Retinal pigment epithelial cell (primary cell): ENCODE results near the gene PSAP.

Experiments used
- DNase-seq: peaks from one replicate; pipeline ENCODE4 v3.0.0-alpha.2; 2010; ENCODE audit warnings: low read depth
- H3K4me3 ChIP-seq: 2 replicates; pipeline ENCODE4 v1.5.1; 2011; ENCODE audit warnings: mild to moderate bottlenecking, low read length, control low read depth, moderate library complexity
- TF ChIP-seq, protein P1 (sequence below): conservative IDR thresholded peaks from 2 replicates; pipeline ENCODE4 v1.5.1; 2011; ENCODE audit warnings: low read depth, low read length, control low read depth, inconsistent platforms

The PSAP gene

GRCh38 chr10:71846816-71847215 is 4.2 kb downstream of the PSAP start:
- DNase-seq = no peak
- TF ChIP-seq, protein P1, sequence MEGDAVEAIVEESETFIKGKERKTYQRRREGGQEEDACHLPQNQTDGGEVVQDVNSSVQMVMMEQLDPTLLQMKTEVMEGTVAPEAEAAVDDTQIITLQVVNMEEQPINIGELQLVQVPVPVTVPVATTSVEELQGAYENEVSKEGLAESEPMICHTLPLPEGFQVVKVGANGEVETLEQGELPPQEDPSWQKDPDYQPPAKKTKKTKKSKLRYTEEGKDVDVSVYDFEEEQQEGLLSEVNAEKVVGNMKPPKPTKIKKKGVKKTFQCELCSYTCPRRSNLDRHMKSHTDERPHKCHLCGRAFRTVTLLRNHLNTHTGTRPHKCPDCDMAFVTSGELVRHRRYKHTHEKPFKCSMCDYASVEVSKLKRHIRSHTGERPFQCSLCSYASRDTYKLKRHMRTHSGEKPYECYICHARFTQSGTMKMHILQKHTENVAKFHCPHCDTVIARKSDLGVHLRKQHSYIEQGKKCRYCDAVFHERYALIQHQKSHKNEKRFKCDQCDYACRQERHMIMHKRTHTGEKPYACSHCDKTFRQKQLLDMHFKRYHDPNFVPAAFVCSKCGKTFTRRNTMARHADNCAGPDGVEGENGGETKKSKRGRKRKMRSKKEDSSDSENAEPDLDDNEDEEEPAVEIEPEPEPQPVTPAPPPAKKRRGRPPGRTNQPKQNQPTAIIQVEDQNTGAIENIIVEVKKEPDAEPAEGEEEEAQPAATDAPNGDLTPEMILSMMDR = no peak
- peak overlapping the region; percentile 2 for H3K4me3 ChIP-seq

- DNase-seq = no peak
- no peak overlapping the region for H3K4me3 ChIP-seq
- TF ChIP-seq, protein P1 = no peak
These were observed 5.3 kb downstream of the PSAP start for GRCh38 chr10:71845410-71846405.

- H3K4me3 ChIP-seq = no peak overlapping the region
- no peak for DNase-seq
- TF ChIP-seq, protein P1 = no peak
These were observed 6.4 kb downstream of the PSAP start for GRCh38 chr10:71844695-71845094.

- no peak for DNase-seq
- H3K4me3 ChIP-seq = no peak overlapping the region
- TF ChIP-seq, protein P1 = no peak
These were observed 7.0 kb downstream of the PSAP start for GRCh38 chr10:71844084-71844483.

GRCh38 chr10:71842856-71843686 is 8.0 kb downstream of the PSAP start:
- no peak for DNase-seq
- TF ChIP-seq, protein P1 = no peak
- H3K4me3 ChIP-seq = no peak overlapping the region

- H3K4me3 ChIP-seq = no peak overlapping the region
- TF ChIP-seq, protein P1 = no peak
- DNase-seq = no peak
These were observed 8.6 kb downstream of the PSAP start for GRCh38 chr10:71842422-71842821.
